ELR (cell line): ENCODE results near the gene OR2F2.

Experiments used
- DNase-seq: peaks from one replicate; pipeline ENCODE4 v3.0.0-alpha.2; 2015; ENCODE audit warnings: low read depth

Gene OR2F2, protein sequence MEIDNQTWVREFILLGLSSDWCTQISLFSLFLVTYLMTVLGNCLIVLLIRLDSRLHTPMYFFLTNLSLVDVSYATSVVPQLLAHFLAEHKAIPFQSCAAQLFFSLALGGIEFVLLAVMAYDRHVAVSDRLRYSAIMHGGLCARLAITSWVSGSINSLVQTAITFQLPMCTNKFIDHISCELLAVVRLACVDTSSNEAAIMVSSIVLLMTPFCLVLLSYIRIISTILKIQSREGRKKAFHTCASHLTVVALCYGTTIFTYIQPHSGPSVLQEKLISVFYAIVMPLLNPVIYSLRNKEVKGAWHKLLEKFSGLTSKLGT

DNA sequence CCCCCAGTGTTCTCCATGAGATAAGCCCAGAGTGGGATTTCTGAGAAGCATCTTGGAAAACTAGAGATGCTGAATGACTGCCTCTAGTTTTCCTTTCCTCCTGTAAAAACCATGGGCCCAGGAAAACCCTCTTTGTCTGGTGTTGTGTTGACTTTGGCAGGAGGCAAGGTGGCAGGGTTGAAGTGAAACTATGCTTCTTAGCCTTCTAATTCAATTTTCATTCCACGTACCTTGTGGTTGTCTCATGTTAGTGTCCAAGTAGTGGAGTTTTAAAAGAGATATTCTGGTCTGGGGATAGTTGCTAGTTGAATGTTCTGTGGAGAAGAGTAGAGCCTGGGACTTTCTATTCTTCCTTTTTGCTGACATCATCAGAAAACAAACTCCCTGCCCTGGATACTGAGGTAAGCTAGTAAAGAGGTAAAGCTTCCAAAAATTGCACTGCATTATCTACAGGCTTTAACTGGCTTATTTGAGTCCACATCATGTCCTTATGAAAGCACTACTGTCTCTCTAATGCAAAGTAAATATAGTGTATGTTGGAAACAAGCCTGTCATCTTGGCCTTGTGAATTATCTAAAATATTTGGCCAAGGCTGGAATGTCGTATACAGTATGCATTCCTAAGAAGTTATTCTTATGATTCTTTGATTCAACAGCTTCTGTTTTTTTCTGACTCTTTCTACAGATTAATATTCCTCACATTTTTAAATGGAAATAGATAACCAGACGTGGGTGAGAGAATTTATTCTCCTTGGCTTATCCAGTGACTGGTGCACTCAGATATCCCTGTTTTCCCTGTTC is at the start of gene OR2F2:
TSS of gene OR2F2 (plus strand) at position 708 of the 800 bp plus-strand sequence. CDS start at position 708, 0 bp downstream.
- no peak for DNase-seq

DNA sequence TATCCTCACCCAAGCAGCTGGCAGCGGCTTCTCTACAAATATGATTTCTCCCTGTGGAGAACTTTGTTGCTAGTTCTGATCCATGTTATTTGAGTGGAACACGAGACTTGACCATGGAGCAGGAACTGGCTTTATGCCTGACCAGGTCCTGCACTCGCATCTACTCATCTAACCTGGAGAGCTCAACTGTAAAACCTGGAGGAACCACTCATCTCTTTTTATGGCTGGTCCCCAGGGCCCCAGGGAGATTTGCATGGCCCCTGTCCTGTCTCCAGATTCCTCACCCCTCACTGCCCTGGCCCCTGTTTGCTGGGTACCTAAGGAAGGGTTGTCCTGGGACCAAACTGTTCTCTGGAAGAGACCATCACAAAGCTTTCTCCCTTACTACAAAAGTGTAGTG is 49.1 kb upstream of the OR2F2 start:
- DNase-seq = no peak

DNA sequence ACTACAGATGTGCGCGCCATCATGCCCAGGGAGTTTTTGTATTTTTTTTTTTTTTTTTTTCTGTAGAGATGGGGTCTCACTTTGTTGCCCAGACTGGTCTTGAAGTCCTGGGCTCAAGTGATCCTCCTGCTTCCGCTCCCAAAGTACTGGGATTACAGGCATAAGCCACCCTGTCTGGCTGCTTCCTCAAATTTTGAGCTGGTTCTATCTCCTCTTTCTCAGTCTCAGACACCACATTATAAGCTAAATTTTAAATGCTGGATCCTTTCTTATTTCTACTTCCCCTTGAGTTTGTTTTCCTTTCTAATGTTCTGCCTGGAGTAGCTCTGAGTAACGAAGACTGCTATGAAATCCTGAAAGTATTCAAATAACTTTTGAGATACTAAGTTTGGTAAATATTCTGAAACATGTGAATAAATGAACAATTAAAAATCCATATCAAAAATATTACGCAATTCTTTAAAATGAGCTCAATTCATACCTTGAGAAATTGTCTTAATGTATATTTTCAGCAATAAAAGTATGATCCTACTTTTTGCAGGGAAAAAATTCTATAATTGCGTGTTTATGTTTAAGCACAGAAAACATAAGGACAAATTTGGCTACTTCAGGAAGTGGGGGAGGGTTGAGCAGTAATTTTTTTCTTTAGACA is 48.1 kb upstream of the OR2F2 start:
- no peak for DNase-seq

DNA sequence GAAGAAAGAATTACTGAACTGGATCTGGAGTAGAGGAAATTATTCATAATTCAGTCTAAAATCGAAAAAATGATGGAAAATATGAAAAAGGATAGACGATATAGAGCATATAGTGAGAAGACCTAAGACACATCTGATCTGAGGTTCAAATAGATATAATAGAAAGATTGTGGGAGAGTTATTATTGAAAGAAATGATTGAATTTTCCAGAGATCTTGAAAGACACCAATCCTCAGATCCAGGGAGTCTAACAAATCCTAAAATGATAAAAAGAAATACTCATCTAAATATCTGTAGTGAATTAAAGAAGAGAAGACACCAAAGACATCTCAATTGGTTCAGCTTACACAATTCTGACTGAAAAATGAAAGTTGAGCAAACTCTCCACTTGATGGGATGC is 46.0 kb upstream of the OR2F2 start:
- DNase-seq = no peak

DNA sequence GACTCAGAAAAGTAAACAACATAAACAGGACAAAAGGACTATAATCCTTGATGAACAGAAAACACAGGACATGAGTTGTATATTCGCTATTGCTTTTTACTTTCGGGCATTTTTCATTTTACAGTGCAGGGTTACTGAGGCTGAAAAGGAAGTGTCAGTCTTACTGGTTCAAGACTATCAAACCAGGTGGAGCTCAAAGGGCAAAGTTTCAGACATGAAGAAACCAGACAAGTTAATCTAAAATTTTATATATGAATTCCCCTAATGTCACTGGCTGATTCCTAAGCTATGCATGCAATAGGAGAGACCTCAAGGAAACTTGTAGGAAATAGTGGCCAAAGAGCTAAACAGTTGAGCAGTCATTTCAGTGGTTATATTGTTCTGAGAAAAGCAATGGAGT is 44.5 kb upstream of the OR2F2 start:
- DNase-seq = no peak

DNA sequence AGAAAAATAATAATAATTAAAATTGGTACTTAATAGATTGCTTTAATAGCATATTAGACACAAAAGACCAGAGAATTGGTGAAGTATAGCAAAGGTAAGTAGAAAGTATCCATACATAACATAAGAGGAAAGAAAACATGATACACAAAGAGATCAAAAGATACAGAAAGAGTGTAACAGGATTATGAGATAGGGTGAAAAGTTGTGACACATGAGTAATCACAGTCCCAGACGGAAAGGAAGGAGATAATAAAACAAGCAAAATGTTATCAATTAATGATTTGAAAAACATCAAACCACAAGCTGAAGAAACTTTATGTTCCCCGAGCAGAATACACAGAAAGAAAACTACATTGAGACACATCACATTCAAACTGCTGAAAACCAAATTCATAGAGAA is 43.6 kb upstream of the OR2F2 start:
- DNase-seq = no peak

DNA sequence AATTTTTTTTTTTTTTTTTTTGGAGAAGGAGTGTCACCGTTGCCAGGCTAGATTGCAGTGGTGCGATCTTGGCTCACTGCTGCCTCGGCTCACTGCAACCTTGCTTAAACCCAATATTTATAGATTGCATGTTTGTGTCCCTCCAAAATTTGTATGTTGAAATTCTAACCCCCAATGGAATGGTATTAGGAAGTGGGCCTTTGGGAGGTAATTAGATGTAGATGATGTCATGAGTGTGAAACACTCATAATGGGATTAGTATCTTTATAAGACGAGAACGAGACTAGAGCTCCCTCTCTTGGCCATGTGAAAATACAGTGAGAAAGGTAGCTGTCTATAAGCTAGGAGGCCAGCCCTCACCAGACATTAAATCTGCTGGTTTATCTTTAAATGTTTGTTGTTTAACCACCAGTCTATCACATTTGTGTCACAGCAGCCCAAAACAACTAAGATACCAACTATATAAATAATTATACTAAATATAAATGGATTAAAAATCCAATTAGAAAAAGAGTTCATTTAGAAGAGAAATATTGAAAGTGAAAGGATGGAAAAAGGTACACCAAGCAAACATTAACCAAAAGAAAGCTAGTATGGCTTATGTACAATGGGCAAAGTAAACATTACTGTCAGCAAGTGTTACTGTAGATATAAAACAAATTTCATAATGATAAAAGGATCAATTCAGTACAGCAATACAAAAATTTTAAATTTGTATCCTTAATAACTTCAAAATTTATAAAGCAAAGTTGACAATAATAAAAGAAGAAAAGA is 42.3 kb upstream of the OR2F2 start:
- peak; percentile 73 for DNase-seq

DNA sequence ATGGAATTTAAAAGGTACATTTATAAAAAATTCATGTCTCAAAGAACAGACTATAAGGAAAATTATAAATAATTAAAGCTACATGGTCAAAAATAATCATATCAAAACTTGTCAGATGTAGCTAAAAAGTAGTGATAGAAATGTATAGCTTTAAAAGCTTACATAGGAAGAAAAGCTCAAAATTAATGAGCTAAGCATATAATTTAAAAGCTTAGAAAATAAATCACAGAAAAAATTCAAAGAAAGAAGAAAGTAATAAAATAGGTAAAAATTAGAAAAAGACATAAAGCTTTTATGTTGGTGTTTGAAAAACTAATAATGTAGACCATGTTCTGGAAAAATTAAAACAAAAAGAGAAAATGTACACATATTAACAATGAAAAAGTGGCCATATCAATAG is 38.4 kb upstream of the OR2F2 start:
- DNase-seq = no peak

DNA sequence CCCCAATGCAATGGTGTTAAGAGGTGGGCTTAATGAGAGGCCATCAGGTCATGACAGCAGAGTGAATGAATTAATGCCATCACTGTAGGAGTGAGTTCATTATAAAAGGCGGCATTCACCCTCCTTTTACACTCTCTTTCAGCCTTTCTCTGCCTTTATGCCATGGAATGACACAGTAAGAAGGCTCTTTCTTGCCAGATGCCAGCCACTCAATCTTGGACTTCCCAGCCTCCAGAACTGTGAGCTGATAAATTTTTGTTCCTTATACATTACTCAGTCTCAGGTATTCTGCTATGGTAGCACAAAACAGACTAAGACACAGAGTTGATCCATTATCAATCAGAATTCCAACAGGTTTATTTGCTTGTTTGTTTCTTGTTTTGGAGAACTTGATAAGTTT is 36.2 kb upstream of the OR2F2 start:
- DNase-seq = no peak

DNA sequence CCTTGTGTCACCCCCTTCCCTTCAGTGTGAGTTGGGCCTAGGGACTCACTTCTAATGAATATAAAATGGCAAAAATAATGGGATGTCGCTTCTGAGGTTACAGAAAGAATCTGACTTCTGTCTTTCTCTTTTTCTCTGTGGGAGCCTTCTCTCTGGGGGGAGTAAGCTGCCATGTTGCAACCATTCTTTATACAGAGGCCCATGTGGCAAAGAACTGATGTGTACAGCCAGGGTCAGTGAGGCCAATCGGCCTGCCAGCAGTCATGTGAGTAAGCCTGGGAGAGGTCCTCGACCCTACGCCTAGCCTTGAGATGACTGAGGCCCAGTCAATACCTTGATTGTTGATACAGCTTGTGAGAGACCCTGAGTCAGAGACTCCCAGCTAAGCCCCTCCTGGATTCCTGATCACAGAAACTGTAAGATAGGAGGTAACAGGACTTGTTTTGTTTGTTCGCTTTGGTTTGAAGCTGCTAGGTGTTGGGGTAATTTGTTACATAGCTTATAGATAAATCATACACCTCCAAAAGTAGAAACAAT is 34.7 kb upstream of the OR2F2 start:
- peak; percentile 45 for DNase-seq

DNA sequence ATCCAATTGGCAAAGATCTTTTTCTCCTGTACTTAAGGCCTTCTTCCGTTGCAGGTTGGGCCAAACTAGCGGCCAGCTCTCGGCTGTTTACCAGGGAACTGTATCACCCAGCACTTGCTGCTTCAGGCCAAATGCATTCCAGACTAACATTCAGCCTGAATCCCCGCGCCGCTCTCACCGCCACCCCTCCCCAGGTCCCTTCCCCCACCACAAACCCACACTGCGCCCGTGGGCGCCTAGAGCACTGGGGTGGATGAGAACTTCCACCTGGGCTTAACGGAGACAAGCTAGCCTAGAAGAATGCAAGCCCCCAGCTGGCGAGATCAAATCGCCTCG is 33.7 kb upstream of the OR2F2 start:
- DNase-seq = peak; percentile 59

DNA sequence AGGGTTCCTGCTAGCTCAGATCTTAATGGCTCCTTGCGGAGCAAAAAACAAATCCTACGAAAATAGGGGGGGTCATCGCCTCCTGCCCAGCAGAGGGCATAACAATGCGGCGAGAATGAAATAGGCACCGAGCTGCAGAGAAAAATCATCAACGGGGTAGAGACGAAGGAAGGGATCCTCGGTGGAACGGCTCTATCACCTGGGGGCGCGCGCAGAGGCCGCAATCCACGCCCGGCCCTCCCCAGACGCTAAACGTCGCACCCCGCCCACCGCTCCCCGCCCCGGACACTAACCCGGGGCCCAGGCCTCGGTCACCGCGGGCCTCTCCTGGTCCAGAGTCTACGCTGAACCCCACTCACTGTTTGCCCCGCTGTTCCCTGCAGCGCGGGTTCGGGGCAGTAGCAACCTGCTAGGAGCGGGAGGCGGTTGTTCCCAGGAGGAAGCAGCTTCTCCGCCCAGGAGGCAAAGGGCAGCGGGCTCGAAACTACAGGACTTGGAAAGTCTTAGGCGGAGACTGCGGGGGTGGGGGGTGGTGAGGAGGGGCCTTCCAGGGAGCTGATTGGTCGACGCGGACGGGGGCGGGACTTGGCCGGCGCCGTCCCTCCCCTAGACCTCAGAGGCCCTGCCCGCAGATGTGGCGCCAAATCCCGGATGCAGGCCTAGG is 33.2 kb upstream of the OR2F2 start, which contains the start of gene TCAF1:
TSS of gene TCAF1 (minus strand) at position 509 of the 664 bp plus-strand sequence. CDS start 25,568 bp downstream, outside the sequence.
- peak; percentile 93 for DNase-seq

DNA sequence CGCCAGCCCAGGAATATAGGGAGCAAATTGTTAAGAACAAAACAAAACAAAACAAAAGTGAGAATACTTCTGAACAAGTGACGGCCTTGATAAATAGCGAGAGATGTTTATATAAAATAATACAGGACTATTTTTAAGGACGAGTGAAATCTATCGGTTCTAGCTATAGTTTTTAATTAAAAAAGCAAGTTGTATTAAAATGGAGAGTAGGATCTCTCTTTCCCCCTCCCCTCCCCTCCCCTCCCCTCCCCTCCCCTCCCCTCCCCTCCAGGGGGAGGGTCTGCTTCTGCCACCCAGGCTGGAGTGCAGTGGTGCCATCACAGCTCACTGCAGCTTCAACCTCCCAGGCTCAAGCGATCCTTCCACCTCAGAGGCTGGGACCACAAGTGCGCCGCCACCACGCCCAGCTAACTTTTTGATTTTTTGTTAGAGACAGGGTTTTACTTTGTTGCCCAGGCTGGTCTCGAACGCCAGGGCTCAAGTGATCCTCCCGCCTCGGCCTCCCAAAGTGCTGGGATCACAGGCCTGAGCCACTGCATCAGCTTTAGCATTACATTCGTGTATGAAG is 32.6 kb upstream of the OR2F2 start:
- DNase-seq = no peak

DNA sequence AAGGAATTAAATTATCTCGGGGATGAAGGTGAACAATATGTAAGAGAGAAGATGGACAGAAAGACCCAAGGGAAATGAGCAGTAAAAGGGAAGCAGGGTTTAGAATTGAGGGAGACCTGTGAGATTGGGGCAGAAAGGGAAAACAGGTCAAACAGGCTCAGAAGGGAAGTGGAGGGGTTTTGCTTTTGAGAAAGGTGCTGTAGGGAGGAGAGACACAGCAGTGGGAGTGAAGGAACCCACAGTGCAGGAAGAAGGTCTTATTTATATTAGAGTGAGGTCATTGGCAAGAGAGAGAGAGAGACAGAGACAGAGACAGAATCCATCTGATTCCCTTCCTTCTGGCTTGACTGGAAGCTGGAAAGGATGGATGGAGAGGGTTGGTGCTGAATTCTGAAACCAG is 29.5 kb upstream of the OR2F2 start:
- DNase-seq = no peak

DNA sequence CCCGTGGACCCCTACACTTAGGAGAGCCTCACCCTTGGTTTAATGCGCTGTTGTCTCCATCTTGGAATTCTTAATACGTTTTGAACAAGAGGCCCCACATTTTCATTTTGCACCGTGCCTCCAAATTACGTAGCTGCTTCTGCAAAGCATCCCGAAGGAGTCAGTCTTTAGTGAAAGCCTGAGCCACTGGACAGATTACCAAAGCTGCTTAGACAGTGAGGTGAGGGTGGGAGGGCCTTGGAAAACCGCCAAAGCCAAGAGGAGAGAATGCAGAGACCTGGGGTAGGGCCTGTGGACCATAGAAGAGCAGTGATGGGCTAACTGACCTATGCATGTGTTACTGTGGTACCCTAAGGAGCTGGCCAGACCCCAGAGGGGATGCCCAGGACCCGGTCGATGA is 28.9 kb upstream of the OR2F2 start:
- no peak for DNase-seq

DNA sequence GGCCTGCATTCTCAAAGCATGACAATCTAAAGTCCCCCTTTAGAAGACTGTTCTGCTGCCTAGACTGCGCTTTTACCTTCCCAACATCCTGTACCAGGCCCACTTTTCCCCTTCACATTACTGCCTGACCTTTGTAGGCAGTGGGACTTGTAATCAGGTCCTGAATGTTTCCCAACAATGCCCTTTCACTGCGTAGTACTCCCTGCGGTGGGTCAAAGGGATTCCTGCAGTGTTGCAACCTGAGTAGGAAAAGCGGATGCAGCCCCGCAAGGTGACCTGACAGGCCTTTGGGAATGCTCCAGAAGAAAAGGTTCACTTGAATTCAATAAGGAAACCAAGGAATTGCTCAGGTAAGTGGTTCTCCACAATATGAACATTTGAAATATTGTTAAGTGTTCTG is 28.1 kb upstream of the OR2F2 start:
- no peak for DNase-seq

DNA sequence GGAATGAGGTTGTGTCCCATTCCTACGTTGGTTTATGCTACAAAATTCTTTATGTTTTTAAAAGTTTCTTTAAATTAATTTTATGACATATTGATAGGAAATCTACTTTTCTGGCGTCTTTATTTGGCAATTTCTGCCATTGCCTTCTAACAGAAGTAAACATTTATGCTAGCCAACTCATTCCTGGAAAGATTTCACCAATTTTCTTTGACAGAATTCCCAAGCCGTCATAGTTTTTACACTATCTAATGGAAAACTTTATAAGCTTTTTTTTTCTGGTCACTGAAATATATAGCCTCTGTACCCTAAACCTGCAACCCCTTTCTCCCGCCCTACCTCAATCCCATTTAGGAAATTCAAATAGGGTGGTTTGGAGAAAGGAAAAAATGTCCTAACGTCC is 26.9 kb upstream of the OR2F2 start:
- DNase-seq = no peak

DNA sequence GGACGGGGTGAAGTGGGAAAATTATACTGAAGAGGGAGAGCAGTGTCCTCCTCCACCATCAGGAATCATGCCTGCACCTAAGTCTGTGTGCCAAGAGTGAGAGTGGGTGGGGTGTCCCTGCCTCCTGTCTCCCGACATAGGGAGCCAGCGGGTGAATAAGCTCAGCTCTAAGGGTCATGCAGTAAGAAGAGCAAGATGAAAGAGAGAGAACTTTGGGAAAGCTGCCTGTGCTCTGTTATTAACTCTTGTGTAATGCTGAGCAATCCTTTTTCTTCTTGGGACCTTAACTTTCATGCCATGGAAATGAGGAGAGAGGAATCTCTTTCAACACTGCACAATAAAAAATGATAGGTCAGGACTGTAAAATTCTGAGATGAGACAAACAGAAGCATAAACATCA is 25.2 kb upstream of the OR2F2 start:
- no peak for DNase-seq

DNA sequence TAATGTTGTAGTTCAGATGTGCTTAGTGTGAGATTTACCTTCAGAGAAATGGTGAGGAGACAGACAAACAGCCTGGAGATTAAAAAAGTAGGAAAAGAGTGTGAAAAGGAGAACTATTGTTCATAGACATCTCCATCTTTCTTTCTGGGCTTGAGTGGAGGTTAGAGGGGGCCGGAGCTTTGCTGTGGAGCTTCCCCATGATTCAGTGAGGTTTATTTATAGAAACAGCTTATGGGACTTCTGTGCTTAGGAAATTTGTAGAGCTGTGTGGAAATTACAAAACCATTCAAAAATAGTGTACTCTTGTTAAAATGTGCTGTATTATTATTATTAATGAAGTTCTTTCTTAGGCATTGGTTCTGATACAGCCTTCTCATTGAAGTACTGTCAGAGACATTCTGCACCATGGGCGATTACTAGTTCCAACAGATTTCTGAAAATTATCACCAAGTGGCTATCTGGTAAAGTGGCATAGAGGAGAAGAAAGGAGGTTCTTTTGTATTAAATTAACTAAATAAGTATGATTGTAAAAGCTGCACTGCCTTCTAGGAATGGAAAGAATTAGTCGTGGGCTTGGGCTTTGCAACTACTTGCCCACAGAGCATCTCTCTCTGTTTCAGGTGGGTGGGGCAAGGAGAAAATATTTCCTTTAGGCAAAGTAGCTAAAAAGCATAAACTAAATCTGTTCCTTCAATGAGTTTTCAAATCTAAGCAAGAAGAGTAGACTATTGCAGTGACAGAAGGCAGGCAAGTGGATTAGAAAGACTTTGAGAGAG is 24.4 kb upstream of the OR2F2 start:
- no peak for DNase-seq

DNA sequence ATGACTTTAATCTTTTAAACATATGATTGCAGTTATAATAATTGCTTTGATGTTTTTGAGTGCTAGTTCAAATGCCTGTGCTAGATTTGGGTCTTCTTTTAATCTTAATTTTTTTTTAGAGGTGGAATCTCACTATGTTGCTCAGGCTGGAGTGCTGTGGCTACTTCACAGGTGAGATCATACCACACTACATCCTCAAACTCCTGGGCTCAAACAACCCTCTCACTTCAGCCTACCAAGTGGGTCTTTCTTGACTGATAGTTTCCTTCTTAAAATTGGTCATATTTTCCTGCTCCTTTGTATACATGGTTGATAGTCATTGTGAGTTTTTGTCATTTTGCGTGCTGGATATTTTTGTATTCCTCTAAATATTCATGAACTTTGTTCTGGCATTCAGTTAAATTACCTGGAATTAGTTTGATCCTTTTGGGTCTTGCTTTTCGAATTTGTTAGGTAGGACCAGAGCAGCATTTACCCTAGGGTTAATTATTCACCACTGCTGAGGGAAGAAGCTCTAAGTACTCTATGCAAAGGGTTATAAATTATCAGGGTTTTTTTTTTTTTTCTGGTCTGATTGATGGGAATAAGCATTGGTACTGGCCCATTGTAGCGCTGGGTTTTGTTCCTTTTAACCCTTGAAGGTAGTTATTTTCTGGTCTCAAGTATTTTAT is 21.0 kb upstream of the OR2F2 start:
- DNase-seq = no peak
